Upper lobe of right lung (tissue), 1 donor: Measurements from ENCODE around the gene KCNH6. TPM values are rescaled to one million over a fixed set of nuclear protein-coding genes. Genes with fewer than 3 reads are reported as not detected.

Source experiments
- ATAC-seq: fragments of 200-7000 bp; cut with Tn5 transposase; one replicate; pipeline ENCODE4 v1.9.1; 2020; ENCODE audit warnings: mild to moderate bottlenecking, moderate library complexity
- DNase-seq: peaks from one replicate; pipeline ENCODE4 v3.0.0-alpha.2; 2020
- H3K27ac ChIP-seq: fragments of 200-600 bp; one replicate; pipeline ENCODE4 v1.8.0; 2022
- H3K27me3 ChIP-seq: fragments of 200-600 bp; one replicate; pipeline ENCODE4 v1.8.0; 2022; ENCODE audit warnings: mild to moderate bottlenecking
- H3K36me3 ChIP-seq: fragments of 200-600 bp; one replicate; pipeline ENCODE4 v1.8.0; 2022
- H3K4me1 ChIP-seq: fragments of 200-600 bp; one replicate; pipeline ENCODE4 v1.8.0; 2022
- H3K4me3 ChIP-seq: fragments of 200-600 bp; one replicate; pipeline ENCODE4 v1.8.0; 2022; ENCODE audit warnings: mild to moderate bottlenecking
- H3K9me3 ChIP-seq: fragments of 200-600 bp; one replicate; pipeline ENCODE4 v1.8.0; 2022
- intact Hi-C: fragments of 100-400 bp; cut with DNase I; formaldehyde crosslinking; loops from one replicate; pipeline ENCODE4 v1.11.0; 2022
- long read RNA-seq: library from polyadenylated mRNA; unstranded; transcript quantifications from one replicate; pipeline ENCODE4 v2.0.0, GENCODE V29; 2021
- total RNA-seq: library from RNA; stranded (reverse); fragmentation: NEBNext Ultra II Directional; extraction: Animal tissue kit (Norgen Biotek cat#: 25700); gene quantifications from one replicate; pipeline ENCODE4 v1.2.1, GENCODE V29; 2021
- TF ChIP-seq, protein P1 (sequence below): fragments of 200-600 bp; IDR thresholded peaks from one replicate; pipeline ENCODE4 v1.8.0; 2022; ENCODE audit warnings: antibody characterized with exemption
- donor health status: DM: no; HTN: yes; CAD: no; lungs with severe emphysema.

KCNH6 gene, protein sequence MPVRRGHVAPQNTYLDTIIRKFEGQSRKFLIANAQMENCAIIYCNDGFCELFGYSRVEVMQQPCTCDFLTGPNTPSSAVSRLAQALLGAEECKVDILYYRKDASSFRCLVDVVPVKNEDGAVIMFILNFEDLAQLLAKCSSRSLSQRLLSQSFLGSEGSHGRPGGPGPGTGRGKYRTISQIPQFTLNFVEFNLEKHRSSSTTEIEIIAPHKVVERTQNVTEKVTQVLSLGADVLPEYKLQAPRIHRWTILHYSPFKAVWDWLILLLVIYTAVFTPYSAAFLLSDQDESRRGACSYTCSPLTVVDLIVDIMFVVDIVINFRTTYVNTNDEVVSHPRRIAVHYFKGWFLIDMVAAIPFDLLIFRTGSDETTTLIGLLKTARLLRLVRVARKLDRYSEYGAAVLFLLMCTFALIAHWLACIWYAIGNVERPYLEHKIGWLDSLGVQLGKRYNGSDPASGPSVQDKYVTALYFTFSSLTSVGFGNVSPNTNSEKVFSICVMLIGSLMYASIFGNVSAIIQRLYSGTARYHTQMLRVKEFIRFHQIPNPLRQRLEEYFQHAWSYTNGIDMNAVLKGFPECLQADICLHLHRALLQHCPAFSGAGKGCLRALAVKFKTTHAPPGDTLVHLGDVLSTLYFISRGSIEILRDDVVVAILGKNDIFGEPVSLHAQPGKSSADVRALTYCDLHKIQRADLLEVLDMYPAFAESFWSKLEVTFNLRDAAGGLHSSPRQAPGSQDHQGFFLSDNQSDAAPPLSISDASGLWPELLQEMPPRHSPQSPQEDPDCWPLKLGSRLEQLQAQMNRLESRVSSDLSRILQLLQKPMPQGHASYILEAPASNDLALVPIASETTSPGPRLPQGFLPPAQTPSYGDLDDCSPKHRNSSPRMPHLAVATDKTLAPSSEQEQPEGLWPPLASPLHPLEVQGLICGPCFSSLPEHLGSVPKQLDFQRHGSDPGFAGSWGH
- not detected for total RNA-seq
- long read RNA-seq = 0 reads

DNA sequence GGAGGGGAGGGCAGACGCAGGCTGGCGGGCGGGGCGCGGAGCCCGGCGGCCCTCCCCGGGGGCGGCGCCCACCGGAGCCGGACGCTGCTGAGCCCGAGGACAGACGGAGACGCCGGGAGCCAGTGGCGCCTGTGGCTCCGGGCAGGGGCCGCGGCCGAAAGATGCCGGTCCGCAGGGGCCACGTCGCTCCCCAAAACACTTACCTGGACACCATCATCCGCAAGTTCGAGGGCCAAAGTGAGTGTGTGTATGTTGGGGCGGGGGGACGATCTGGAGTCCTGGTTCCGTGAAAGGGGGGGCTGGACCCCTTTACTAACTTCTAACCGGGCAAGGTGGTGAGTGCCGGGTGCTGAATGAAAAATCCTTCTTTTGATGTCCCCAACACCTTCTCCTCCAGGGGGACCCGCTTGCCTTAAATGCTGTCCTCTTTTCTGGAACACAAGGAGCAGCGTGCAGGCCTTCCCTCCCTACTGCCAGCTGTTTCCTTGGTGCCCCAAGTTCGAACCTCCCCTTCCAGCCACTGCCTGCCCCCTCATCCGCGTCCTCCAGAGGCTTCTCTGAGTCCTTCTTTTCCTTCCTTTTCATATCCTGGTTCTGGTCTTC is at the start of gene KCNH6:
Gene KCNH6, plus strand, starts transcription at position 106 of the 603 bp plus-strand sequence. Its CDS starts 56 bp downstream, at position 162.
- no peaks in the 10 kb centered on the region for H3K36me3 ChIP-seq
- H3K27ac ChIP-seq = no peak within 1 kb of the TSS
- H3K9me3 ChIP-seq = no peaks in the 10 kb centered on the region
- peaks cover 11% of the 10 kb centered on the region for H3K27me3 ChIP-seq
- ATAC-seq (no peak), DNase-seq (no peak)
- intact Hi-C loops = no loop called here
- H3K4me1 ChIP-seq = no peaks in the 10 kb centered on the region
- no peak within 1 kb of the TSS for H3K4me3 ChIP-seq
- TF ChIP-seq, protein P1, sequence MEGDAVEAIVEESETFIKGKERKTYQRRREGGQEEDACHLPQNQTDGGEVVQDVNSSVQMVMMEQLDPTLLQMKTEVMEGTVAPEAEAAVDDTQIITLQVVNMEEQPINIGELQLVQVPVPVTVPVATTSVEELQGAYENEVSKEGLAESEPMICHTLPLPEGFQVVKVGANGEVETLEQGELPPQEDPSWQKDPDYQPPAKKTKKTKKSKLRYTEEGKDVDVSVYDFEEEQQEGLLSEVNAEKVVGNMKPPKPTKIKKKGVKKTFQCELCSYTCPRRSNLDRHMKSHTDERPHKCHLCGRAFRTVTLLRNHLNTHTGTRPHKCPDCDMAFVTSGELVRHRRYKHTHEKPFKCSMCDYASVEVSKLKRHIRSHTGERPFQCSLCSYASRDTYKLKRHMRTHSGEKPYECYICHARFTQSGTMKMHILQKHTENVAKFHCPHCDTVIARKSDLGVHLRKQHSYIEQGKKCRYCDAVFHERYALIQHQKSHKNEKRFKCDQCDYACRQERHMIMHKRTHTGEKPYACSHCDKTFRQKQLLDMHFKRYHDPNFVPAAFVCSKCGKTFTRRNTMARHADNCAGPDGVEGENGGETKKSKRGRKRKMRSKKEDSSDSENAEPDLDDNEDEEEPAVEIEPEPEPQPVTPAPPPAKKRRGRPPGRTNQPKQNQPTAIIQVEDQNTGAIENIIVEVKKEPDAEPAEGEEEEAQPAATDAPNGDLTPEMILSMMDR = no peak

DNA sequence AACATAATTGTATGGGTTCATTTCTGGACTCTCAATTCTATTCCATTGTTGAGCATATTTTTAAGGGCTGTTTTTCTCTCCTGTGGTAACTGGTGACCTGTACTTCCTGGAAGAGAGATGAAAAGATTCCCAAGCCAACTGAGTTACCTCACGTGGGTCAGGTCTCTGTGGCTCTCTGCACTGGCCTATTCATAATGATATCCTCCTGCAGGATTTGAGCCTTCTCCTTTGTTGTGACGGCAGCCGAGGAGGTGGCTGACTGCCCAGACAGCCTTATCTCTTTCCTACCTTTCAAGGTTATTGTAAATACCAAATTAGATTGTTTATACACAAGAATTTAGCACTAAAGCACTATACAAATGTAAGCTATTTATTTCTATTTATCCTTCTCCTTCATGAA is 49.0 kb upstream of the KCNH6 start:
- TF ChIP-seq, protein P1 = no peak
- ATAC-seq = no peak

DNA sequence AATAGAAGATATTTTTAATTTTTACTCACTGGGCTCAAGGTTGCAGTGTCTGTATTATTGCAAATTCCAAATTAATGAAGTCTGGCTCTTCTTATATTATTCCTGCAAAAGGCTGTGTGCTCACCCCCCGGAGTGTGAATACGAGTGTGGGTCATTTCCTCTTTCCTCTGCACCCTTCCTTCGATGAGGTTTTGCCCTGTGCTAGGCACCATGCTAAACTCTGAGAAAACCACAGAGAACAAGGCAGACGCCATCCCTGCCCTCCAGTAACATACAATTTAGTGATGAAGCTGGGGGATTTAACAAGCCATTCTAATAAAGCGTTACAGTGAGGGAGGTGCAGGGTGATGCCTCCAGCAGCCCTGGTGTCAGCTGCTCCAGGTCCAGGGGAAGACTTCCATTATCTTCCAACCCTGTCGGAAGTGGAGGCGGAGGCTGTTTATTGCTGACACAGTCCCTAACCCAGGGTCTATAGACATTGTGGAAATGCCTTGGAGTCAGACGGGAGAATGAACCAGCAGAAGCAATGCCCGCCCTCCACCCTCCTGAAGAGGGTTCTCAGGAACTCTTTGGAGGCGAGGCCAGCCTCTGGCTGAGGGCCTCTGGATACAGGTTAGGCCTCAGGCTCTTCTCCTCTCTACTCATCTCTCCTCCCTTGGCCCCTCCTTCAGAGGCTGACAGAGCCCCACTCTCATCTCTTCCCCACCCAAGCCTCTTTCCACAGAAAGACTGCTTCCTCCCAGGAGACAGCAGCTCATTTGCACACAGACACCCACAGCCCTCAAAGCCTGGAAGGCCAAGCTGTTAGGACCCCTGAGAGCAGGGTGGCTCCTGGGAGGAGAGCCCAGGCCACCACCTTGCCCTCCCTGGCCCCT is 48.3 kb upstream of the KCNH6 start:
- ATAC-seq = no peak
- H3K4me3 ChIP-seq = no peak overlapping the region
- H3K36me3 ChIP-seq = no peaks in the 10 kb centered on the region
- no peak for DNase-seq
- no peaks in the 10 kb centered on the region for H3K9me3 ChIP-seq
- intact Hi-C loops = loop anchor here (5.0 kb wide), 1 partner anchor 33 kb away; no protein-coding TSS in a partner anchor
- TF ChIP-seq, protein P1 = no peak
- peak overlapping the region; percentile 37 for H3K27ac ChIP-seq
- H3K4me1 ChIP-seq = peaks cover 32% of the 10 kb centered on the region
- H3K27me3 ChIP-seq = peaks cover 16% of the 10 kb centered on the region

More for the DNA sequence above, 49.0 kb upstream of the KCNH6 start:
- no peak overlapping the region for H3K27ac ChIP-seq
- H3K36me3 ChIP-seq = no peaks in the 10 kb centered on the region
- no peaks in the 10 kb centered on the region for H3K9me3 ChIP-seq
- peaks cover 16% of the 10 kb centered on the region for H3K27me3 ChIP-seq
- intact Hi-C loops = no loop called here
- H3K4me3 ChIP-seq = no peak overlapping the region
- peaks cover 32% of the 10 kb centered on the region for H3K4me1 ChIP-seq
- no peak for DNase-seq

DNA sequence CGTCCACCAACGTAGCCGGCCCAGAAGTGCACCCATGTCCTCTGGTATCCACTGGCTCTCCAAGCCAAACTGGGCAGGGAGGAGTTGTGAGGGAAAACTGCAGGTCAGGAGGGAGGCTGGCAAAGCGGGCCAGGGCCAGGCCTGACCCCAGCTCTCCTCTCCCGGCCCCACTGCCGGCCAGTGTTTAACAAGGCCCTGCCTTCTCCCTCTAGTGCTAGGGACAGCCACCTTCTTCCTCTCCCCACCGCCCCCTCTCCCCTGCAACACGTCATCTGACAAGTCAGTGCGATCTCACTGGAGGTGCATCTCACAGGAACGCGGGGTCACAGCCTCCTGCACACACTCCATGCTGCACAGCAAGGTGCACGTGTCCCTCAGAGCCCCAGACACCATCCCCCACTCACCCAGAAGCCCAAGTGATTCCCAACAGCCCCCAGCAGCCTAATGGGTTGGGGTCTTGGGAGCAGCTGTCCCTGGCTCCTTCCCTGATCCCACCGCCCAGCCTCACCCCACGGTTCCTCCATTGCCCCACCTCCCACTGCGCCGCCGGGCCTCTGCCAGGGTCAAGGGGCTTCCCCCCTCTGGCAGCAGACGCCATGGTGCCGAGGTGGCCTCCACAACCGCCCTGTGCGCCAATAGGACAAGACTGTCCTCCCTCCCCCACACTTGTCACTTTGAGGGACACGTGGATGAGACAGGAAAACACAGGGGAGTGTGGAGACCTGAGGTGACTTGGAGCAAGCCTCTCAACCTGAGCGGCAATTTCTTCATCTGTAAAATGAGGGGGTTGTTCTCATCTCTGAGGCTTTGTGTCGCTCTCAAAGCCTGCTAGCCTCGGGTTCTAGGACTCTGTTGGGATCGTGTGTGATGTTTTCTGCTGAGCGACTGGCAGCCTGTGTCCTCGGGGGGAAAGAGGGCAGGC is 47.4 kb upstream of the KCNH6 start:
- Histone ChIP-seq H3K4me3 (peak overlapping the region; percentile 51), H3K27me3 (peaks cover 16% of the 10 kb centered on the region), H3K9me3 (no peaks in the 10 kb centered on the region), H3K27ac (peak overlapping the region; percentile 37), H3K36me3 (no peaks in the 10 kb centered on the region), H3K4me1 (peaks cover 32% of the 10 kb centered on the region)
- DNase-seq = no peak
- TF ChIP-seq, protein P1 = no peak
- no peak for ATAC-seq
- intact Hi-C loops = loop anchor here (5.0 kb wide), 1 partner anchor 33 kb away; no protein-coding TSS in a partner anchor
